Spleen (tissue), 11 donors: ENCODE results near the gene SLC41A3. TPM values are rescaled to one million over a fixed set of nuclear protein-coding genes. Genes with fewer than 3 reads are reported as not detected.

Source experiments
- DNase-seq: peaks from one replicate; pipeline ENCODE4 v3.0.0-alpha.2; 2020
- H3K27ac ChIP-seq, 8 donors: fragments of 200-600 bp; sonication (generic) in 7 of 8; 1 replicate in 4 of 8; 2 replicates in 4 of 8; pipeline versions ENCODE4 v1.5.0 to v1.8.0; 2016 to 2021; ENCODE audit warnings: inconsistent platforms in 4 of 8, mild to moderate bottlenecking in 4 of 8, moderate library complexity in 1 of 8
- H3K27me3 ChIP-seq, 7 donors: fragments of 200-600 bp; sonication (generic) in 6 of 7; replicated peaks in 1 of 7; 1 replicate in 4 of 7; 2 replicates in 3 of 7; pipeline versions ENCODE4 v1.5.0 to v1.8.0; 2016 to 2021; ENCODE audit warnings: inconsistent platforms in 3 of 7, mild to moderate bottlenecking in 1 of 7
- H3K36me3 ChIP-seq, 6 donors: fragments of 200-600 bp; sonication (generic) in 5 of 6; 1 replicate in 4 of 6; 2 replicates in 2 of 6; pipeline versions ENCODE4 v1.5.0 to v1.8.0; 2016 to 2021; ENCODE audit warnings: inconsistent platforms in 2 of 6
- H3K4me1 ChIP-seq, 6 donors: fragments of 200-600 bp; sonication (generic) in 5 of 6; 1 replicate in 3 of 6; 2 replicates in 3 of 6; pipeline versions ENCODE4 v1.5.0 to v1.8.0; 2016 to 2021; ENCODE audit warnings: inconsistent platforms in 3 of 6
- H3K4me3 ChIP-seq, 8 donors: fragments of 200-600 bp; sonication (generic) in 7 of 8; 1 replicate in 4 of 8; 2 replicates in 4 of 8; pipeline versions ENCODE4 v1.5.0 to v1.8.0; 2016 to 2021; ENCODE audit warnings: inconsistent platforms in 4 of 8, mild to moderate bottlenecking in 4 of 8, moderate library complexity in 2 of 8
- H3K9me3 ChIP-seq, 8 donors: fragments of 200-600 bp; sonication (generic) in 7 of 8; 1 replicate in 4 of 8; 2 replicates in 4 of 8; pipeline versions ENCODE4 v1.5.0 to v1.8.0; 2016 to 2021; ENCODE audit warnings: inconsistent platforms in 4 of 8
- POLR2A ChIP-seq, 3 donors: fragments of 450-650 bp; IDR thresholded peaks; one replicate each; pipeline ENCODE4 v1.5.1; 2017; ENCODE audit warnings: antibody characterized with exemption in 3 of 3, mild to moderate bottlenecking in 1 of 3
- POLR2AphosphoS5 ChIP-seq, 3 donors: sonication (generic); formaldehyde crosslinking; IDR thresholded peaks; one replicate each; pipeline ENCODE4 v1.5.1; 2017; ENCODE audit warnings: antibody characterized with exemption in 3 of 3
- WGBS, 5 donors: extraction: QIAGEN DNeasy Blood & Tissue Kit in 3 of 5; methylation state at CpG; one replicate each; pipeline versions ENCODE4 v1.1.5 to v1.1.7; 2013 to 2018; 5-methylcytosine and 5-hydroxymethylcytosine counted together
- intact Hi-C: fragments of 100-400 bp; cut with DNase I; formaldehyde crosslinking; loops from one replicate; pipeline ENCODE4 v1.15.0; 2023; ENCODE audit warnings: low total_unique reads
- polyA plus RNA-seq, 3 donors: library from polyadenylated mRNA; stranded (reverse); fragments of 200-250 nt; gene quantifications; one replicate each; pipeline ENCODE4 v1.2.1, GENCODE V29; 2013
- total RNA-seq, 7 donors: library from RNA; depleted of rRNA in 3 of 7; stranded (reverse); fragments of >200 nt in 3 of 7; fragmentation: NEBNext Ultra II Directional in 4 of 7; extraction: Animal tissue kit (Norgen Biotek cat#: 25700) in 4 of 7; gene quantifications; one replicate each; pipeline versions ENCODE4 v1.1.0 to v1.2.1, GENCODE V29; 2016 to 2021
- TF ChIP-seq, protein P1 (sequence below), 11 experiments: fragments of 200-600 bp in 7 of 11; fragments of 450-650 bp in 4 of 11; sonication (generic) in 4 of 11; IDR thresholded peaks in 8 of 11; conservative IDR thresholded peaks in 3 of 11; 1 replicate in 7 of 11; 2 replicates in 4 of 11; pipeline versions ENCODE4 v1.4.0 to v1.8.0; 2016 to 2021; ENCODE audit warnings: antibody characterized with exemption in 11 of 11, inconsistent platforms in 4 of 11, mild to moderate bottlenecking in 1 of 11
- donor health status: healthy with polysubstance abuse.
- donor health status: DM: no; HTN: no; CAD: no; lungs with moderate emphysema.
- donor health status: DM: no; HTN: no; CAD: no.
- donor health status: Bipolar disorder and iron deficiency.
- donor health status: healthy.
- donor health status: DM: no; HTN: no; CAD: no.
- donor health status: DM: yes; HTN: yes; CAD: no.

The SLC41A3 gene
- total and polyA plus RNA-seq, 10 donors = 16.3 to 43.7 (median 33.7) TPM

DNA sequence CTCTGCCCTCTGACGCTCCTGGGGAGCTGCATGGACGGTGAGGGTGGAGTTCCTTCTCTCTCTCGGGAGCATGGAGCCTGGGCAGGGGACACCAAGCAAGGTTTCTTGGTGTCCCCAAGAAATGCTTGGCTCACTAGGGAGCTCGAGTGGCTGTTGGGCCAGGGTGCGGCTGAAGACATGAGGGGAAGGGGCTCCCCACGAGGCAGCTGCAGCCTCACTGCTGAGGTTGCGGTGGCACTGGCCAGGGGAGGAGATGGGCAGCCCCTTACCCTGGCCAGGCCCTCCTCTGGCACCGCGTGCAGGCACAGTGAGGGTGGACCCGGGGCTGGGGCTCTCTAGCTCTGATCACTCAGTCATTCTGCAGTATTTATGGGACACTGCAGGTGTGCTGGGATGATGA is 43.5 kb upstream of the SLC41A3 start:
- no peak overlapping the region for H3K4me3 ChIP-seq
- no peak overlapping the region for H3K27ac ChIP-seq
- intact Hi-C loops = no loop called here
- peak; percentile 56 for DNase-seq
- peaks cover 0 to 22% (median 0%) of the 10 kb centered on the region in 7 donors for H3K27me3 ChIP-seq
- TF ChIP-seq POLR2AphosphoS5 (IDR thresholded peaks at IDR 0.05) (no peak), POLR2A (IDR thresholded peaks at IDR 0.05) (no peak)
- TF ChIP-seq, protein P1, sequence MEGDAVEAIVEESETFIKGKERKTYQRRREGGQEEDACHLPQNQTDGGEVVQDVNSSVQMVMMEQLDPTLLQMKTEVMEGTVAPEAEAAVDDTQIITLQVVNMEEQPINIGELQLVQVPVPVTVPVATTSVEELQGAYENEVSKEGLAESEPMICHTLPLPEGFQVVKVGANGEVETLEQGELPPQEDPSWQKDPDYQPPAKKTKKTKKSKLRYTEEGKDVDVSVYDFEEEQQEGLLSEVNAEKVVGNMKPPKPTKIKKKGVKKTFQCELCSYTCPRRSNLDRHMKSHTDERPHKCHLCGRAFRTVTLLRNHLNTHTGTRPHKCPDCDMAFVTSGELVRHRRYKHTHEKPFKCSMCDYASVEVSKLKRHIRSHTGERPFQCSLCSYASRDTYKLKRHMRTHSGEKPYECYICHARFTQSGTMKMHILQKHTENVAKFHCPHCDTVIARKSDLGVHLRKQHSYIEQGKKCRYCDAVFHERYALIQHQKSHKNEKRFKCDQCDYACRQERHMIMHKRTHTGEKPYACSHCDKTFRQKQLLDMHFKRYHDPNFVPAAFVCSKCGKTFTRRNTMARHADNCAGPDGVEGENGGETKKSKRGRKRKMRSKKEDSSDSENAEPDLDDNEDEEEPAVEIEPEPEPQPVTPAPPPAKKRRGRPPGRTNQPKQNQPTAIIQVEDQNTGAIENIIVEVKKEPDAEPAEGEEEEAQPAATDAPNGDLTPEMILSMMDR (IDR thresholded peaks at IDR 0.05 in 8 of 11, conservative IDR thresholded peaks at IDR 0.05 in 3 of 11) = no peak
- WGBS, 5 donors = 76 to 88% (median 81%) methylated on average over 4 to 10 of the region's 10 CpGs
- no peaks in the 10 kb centered on the region for H3K9me3 ChIP-seq
- peaks cover 0 to 16% (median 7%) of the 10 kb centered on the region in 6 donors for H3K4me1 ChIP-seq
- H3K36me3 ChIP-seq = no peaks in the 10 kb centered on the region

DNA sequence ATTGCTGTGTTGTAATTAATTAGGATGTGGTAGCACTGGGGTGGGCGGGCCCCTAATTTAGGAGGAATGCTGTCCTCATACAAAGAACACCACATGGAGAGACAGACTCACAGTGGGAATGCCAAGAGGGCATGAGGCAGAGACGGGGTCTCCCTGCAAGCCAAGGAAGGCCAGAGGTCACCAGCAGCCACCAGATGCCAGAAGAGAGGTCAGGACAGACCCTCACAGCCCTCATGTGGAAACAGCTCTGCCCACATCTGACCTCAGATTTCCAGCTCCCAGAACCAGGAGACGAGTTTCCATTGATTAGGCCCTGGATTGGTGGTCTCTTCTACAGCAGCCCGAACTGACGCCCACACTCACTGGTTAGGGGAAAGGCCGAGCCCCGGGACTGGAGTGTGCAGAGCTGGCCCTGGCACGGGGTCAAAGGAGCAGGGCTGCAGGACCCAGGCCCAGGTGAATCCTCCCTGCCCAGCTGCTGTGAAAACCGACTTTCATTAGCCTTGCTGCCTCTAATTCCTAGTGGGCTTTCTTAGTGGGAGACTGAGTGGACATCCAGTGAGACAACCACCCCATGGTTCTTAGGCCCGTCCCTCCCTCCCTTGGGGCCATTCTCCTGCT is 43.0 kb upstream of the SLC41A3 start:
- H3K4me3 ChIP-seq = no peak overlapping the region
- intact Hi-C loops = no loop called here
- peaks cover 0 to 18% (median 0%) of the 10 kb centered on the region in 7 donors for H3K27me3 ChIP-seq
- H3K4me1 ChIP-seq = peaks cover 0 to 16% (median 7%) of the 10 kb centered on the region in 6 donors
- no peaks in the 10 kb centered on the region for H3K36me3 ChIP-seq
- peak; percentile 61 for DNase-seq
- H3K27ac ChIP-seq = no peak overlapping the region
- TF ChIP-seq, protein P1 (IDR thresholded peaks at IDR 0.05 in 8 of 11, conservative IDR thresholded peaks at IDR 0.05 in 3 of 11) = no peak
- no peak for TF ChIP-seq POLR2A (IDR thresholded peaks at IDR 0.05)
- no peak for TF ChIP-seq POLR2AphosphoS5 (IDR thresholded peaks at IDR 0.05)
- H3K9me3 ChIP-seq = no peaks in the 10 kb centered on the region
- 78 to 90% (median 81%) methylated on average over 10 of the region's 10 CpGs for WGBS, 5 donors

DNA sequence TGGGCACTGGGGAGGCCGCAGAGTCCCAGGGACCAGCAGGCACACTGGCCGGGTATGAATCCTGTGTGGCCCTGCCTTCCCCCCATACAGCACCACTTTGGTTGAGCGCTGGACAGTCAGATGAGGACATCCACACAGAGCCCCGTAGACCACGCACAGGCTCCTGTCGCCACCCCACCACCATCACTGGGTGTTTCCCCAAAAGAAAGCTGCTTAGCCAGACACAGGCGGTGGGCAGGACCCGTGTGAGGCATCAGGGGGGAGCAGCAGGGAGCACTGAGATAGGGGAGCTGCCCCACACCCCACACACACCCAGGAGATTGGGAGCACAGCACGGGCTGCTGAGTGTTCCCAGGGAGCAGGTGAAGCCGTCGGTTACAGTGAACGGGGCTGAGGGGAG is 42.4 kb upstream of the SLC41A3 start:
- WGBS, 5 donors = 80 to 95% (median 92%) methylated on average over 8 to 12 of the region's 12 CpGs
- H3K4me1 ChIP-seq = peaks cover 0 to 16% (median 7%) of the 10 kb centered on the region in 6 donors
- H3K27me3 ChIP-seq = peaks cover 0 to 23% (median 0%) of the 10 kb centered on the region in 7 donors
- no peak overlapping the region for H3K4me3 ChIP-seq
- H3K27ac ChIP-seq = no peak overlapping the region
- no peaks in the 10 kb centered on the region for H3K9me3 ChIP-seq
- peak; percentile 47 for DNase-seq
- H3K36me3 ChIP-seq = no peaks in the 10 kb centered on the region
- intact Hi-C loops = no loop called here
- TF ChIP-seq, protein P1 (IDR thresholded peaks at IDR 0.05 in 8 of 11, conservative IDR thresholded peaks at IDR 0.05 in 3 of 11) = no peak
- TF ChIP-seq POLR2A (IDR thresholded peaks at IDR 0.05) = no peak
- TF ChIP-seq POLR2AphosphoS5 (IDR thresholded peaks at IDR 0.05) = no peak

DNA sequence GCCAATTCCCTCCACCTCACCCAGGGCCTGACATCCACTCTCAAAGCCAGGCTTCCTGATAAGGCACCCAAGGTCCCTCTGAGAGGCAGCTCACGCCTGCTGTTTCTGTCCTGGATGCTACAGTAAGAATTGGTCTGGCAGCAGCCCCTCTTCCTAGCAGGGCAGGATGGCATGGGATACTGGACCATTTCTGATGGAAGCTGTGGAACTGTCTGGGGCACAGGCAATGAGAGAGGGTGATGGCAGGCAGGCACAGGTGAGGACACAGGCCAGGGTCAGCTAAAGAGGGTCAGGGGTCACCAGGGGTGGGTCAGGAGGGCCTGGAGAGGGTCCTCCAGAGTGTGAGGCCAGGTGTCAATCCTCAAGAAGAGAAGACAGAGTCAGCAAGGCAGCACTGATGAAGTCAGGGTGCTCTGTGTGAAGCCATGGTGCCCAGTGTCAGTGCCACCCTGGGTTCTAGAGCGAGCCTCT is 41.9 kb upstream of the SLC41A3 start:
- Histone ChIP-seq H3K36me3 (no peaks in the 10 kb centered on the region), H3K27me3 (peaks cover 0 to 23% (median 0%) of the 10 kb centered on the region in 7 donors), H3K9me3 (no peaks in the 10 kb centered on the region), H3K27ac (no peak overlapping the region), H3K4me3 (no peak overlapping the region), H3K4me1 (peaks cover 0 to 16% (median 7%) of the 10 kb centered on the region in 6 donors)
- TF ChIP-seq POLR2A (IDR thresholded peaks at IDR 0.05) (no peak), POLR2AphosphoS5 (IDR thresholded peaks at IDR 0.05) (no peak)
- TF ChIP-seq, protein P1 (IDR thresholded peaks at IDR 0.05 in 8 of 11, conservative IDR thresholded peaks at IDR 0.05 in 3 of 11) = no peak
- intact Hi-C loops = no loop called here
- WGBS, 5 donors = 44 to 84% (median 68%) methylated on average over 2 of the region's 2 CpGs
- peak; percentile 36 for DNase-seq
